GM18867 (cell line): ENCODE results near the gene CCDC152.
"Not testable (repeated sequence)": the region's sequence is repeated elsewhere in the genome, so short reads cannot be mapped to it uniquely, and the experiment has no call there.

Experiments used
- ATAC-seq: cut with Tn5 transposase; IDR thresholded peaks from one replicate; pipeline ENCODE4 v1.9.1; 2021; ENCODE audit warnings: mild to moderate bottlenecking, moderate library complexity; ENCODE audit not compliant: unreplicated experiment

The CCDC152 gene

DNA sequence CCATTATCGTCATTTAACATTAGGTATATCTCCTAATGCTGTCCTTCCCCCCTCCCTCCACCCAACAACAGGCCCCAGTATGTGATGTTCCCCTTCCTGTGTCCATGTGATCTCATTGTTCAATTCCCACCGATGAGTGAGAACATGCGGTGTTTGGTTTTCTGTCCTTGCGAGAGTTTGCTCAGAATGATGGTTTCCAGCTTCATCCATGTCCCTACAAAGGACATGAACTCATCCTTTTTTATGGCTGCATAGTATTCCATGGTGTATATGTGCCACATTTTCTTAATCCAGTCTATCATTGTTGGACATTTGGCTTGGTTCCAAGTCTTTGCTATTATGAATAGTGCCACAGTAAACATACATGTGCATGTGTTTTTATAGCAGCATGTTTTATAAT lies 87.8 kb downstream of the CCDC152 start:
- not testable (repeated sequence) for ATAC-seq

DNA sequence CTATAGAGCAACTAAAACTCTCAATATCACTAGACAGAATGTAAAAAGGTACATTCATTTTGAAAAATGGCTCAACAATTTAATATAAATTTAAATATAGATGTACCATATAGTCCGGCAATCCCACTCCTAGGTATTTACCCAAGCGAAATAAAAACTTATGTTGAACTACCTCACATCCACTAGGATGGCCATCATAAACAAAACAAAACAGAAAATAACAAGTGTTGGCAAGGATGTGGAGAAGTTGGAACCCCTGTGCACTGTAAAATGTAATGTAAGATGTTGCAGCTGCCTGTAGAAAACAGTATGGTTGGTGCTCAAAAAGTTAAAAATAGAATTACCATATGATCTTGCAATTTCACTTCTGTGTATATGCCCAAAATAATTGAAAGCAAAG lies 91.9 kb downstream of the CCDC152 start:
- ATAC-seq, result no peak

DNA sequence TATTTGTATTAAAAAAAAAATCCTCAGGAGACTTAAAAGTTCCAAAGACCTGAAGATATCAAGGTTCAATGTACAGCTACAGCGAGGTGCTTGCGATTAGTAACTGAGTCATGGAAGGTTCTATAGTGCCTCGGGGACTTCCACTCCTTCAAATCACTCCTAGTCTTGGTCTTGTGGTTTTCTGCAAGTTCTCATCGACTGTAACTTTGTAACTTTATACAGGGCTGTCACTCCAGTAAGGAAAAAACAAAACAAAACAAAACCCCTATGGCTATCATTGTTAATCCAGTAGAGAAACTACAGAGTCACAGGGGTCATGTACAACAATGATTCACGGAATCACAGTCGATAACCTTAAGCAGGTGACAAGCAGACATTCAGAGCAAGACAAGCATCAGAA lies 94.9 kb downstream of the CCDC152 start:
- ATAC-seq, result no peak
